SK-N-SH treated with all-trans-retinoic acid at 6 μM for 48 hours (cell line): ENCODE data around the gene HS1BP3.

Experiments used
- ARNTL ChIP-seq: fragments of 450-650 bp; formaldehyde crosslinking; IDR thresholded peaks from 2 replicates; pipeline ENCODE4 v1.5.0; 2020; ENCODE audit warnings: low read depth, mild to moderate bottlenecking, moderate library complexity, borderline replicate concordance
- CREB5 ChIP-seq: fragments of 250-450 bp; sonication (Bioruptor Pico); IDR thresholded peaks from 2 replicates; pipeline ENCODE4 v1.5.1; 2020; ENCODE audit warnings: low read depth, mild to moderate bottlenecking, moderate library complexity
- CSDC2 ChIP-seq: fragments of 250-450 bp; sonication (Bioruptor Pico); IDR thresholded peaks from 2 replicates; pipeline ENCODE4 v1.5.0; 2020; ENCODE audit warnings: mild to moderate bottlenecking, moderate library complexity
- ISL1 ChIP-seq: fragments of 250-450 bp; sonication (Bioruptor Pico); IDR thresholded peaks from 2 replicates; pipeline ENCODE4 v2.1.2; 2022; ENCODE audit warnings: mild to moderate bottlenecking, moderate library complexity
- PATZ1 ChIP-seq: fragments of 250-450 bp; sonication (Bioruptor Pico); IDR thresholded peaks from 2 replicates; pipeline ENCODE4 v1.8.0; 2020; ENCODE audit warnings: mild to moderate bottlenecking, moderate library complexity, borderline replicate concordance
- PPARA ChIP-seq: fragments of 250-450 bp; sonication (Bioruptor Pico); IDR thresholded peaks from 2 replicates; pipeline ENCODE4 v1.5.0; 2020; ENCODE audit warnings: mild to moderate bottlenecking, borderline replicate concordance
- RARB ChIP-seq: fragments of 250-450 bp; sonication (Bioruptor Pico); IDR thresholded peaks from 2 replicates; pipeline ENCODE4 v1.8.0; 2021; ENCODE audit warnings: mild to moderate bottlenecking, moderate library complexity
- SNAI2 ChIP-seq: fragments of 250-450 bp; sonication (Bioruptor Pico); IDR thresholded peaks from 2 replicates; pipeline ENCODE4 v1.5.0; 2020; ENCODE audit warnings: mild to moderate bottlenecking, moderate library complexity
- TOX ChIP-seq: fragments of 250-450 bp; sonication (Bioruptor Pico); IDR thresholded peaks from 2 replicates; pipeline ENCODE4 v1.8.0; 2021; ENCODE audit warnings: mild to moderate bottlenecking, moderate library complexity, borderline replicate concordance
- ZFP3 ChIP-seq: fragments of 250-450 bp; sonication (Bioruptor Pico); IDR thresholded peaks from 2 replicates; pipeline ENCODE4 v1.5.0; 2020; ENCODE audit warnings: mild to moderate bottlenecking, moderate library complexity
- ZNF70 ChIP-seq: fragments of 450-650 bp; formaldehyde crosslinking; IDR thresholded peaks from 2 replicates; pipeline ENCODE4 v1.5.0; 2020; ENCODE audit warnings: mild to moderate bottlenecking, moderate library complexity
- TF ChIP-seq, protein P1 (sequence below): fragments of 250-450 bp; sonication (Bioruptor Pico); IDR thresholded peaks from 2 replicates; pipeline ENCODE4 v1.8.0; 2021; ENCODE audit warnings: low read depth, mild to moderate bottlenecking, moderate library complexity, borderline replicate concordance

DNA sequence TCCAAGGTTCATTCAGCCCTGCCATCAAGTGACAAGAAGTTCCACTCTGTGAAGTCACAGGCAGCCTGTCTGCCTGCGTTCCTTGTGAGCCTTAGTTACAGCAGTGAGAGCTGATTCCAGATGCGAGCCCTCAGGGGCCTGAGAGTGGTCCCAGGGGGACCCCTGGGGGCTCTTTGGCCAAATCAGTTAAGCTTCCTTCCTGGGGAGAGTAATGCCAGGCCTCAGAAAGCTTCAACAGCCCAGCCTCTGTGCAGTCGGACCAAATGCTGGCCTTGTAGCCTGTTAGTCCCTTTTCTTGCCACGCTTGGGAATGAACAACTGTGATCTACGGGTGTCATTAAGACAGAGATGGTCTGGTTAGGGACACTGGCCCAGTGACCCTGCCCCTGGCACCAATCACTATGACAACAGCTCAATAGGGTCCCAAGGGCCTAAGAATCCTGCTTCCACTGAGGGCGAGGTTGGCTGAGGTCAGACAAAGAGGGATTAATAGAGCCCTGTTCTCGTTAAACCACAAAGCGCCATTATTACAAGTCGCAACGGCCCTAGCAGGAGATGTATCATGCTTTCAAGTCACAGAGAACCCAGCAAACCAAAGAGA lies 50.9 kb downstream of the HS1BP3 start:
- no peak for TF ChIP-seq ISL1
- TF ChIP-seq CREB5 (CRISPR knock-in tag): no peak
- TF ChIP-seq, protein P1, sequence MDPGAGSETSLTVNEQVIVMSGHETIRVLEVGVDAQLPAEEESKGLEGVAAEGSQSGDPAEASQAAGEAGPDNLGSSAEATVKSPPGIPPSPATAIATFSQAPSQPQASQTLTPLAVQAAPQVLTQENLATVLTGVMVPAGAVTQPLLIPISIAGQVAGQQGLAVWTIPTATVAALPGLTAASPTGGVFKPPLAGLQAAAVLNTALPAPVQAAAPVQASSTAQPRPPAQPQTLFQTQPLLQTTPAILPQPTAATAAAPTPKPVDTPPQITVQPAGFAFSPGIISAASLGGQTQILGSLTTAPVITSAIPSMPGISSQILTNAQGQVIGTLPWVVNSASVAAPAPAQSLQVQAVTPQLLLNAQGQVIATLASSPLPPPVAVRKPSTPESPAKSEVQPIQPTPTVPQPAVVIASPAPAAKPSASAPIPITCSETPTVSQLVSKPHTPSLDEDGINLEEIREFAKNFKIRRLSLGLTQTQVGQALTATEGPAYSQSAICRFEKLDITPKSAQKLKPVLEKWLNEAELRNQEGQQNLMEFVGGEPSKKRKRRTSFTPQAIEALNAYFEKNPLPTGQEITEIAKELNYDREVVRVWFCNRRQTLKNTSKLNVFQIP (CRISPR knock-in tag): no peak
- no peak for TF ChIP-seq PPARA
- no peak for TF ChIP-seq ARNTL (CRISPR knock-in tag)
- no peak for TF ChIP-seq PATZ1 (CRISPR knock-in tag)
- no peak for TF ChIP-seq SNAI2
- no peak for TF ChIP-seq ZFP3
- no peak for TF ChIP-seq CSDC2 (CRISPR knock-in tag)
- no peak for TF ChIP-seq RARB (CRISPR knock-in tag)
- TF ChIP-seq TOX (CRISPR knock-in tag): no peak
- TF ChIP-seq ZNF70 (CRISPR knock-in tag): no peak
